Activated CD8-positive, alpha-beta memory T cell treated with anti-CD3 and anti-CD28 coated beads for 1 hour (primary cell): Measurements from ENCODE around the gene CBFA2T3.
"Not testable (repeated sequence)": the region's sequence is repeated elsewhere in the genome, so short reads cannot be mapped to it uniquely, and the experiment has no call there.

ENCODE experiments used
- DNase-seq, 2 donors: peaks; one replicate each; pipeline ENCODE4 v3.0.0-alpha.2; 2020; ENCODE audit warnings: low read depth in 1 of 2; ENCODE audit errors: extremely low read depth in 1 of 2

The CBFA2T3 gene

DNA sequence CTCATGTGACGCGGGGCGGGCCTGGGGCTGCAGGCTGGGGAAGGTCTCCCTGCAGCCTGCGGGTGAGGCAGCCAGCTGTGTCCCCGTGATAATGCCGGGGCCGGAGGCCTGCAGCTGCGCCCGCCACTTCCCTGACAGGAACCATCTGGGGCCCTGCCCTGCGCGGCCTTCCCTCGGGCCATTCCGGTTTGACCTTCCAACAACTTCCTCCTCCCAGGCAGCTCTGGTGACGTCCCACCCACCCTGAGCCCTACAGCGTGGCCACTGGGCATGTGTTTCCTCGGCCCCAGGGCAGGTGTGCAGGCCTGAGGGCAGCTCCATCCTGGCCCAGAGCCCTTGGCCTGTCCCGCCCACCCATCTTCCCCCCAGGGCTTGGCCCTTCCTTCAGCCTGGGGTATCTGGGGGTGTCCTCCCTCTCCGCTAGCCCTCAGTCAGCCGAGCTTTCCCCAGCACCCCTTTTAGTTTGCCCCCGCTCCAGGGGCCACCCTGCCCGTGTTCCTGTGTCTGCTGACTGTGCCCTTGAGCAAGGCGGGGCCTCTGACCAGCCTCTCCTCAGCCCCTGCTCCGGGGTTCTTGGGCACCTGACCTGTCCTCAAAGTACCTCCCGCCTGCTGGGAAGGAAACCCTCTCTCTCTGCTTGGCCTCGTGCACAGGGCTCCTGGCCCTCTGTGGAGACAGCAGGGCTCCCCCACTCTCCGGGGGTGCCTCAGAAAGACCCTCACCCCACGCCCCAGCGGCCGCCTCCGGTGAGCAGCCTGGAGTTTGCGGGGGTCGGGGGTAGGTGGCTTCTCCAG, at the start of gene CBFA2T3:
Gene CBFA2T3 (minus strand): TSS at position 190 of the 794 bp plus-strand sequence. CDS start 400 bp downstream, outside the sequence.
- no peak for DNase-seq

DNA sequence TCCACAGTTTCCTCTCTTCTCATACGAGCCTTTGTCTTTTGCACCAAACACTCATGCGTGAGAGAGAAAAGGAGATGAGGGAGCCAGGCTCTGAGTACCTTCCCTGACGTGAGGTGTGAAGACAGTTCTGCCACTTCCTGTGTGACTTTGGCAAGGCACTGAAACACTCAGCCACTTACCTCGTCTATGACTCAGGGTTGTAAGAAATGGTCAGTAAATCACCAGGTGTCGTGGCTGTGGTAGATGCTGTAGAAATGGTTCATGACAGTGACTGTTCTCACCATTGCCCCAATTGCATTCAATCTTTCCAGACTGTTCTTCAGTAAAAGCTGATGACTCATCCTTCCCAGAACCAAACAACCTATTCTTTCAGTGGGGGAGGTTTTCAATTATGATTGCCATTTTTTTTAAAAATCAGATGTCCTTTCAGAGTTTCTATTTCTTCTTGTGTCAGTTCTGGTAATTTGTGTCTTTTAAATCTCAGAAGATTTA, 49.2 kb upstream of the CBFA2T3 start:
- no peak for DNase-seq

DNA sequence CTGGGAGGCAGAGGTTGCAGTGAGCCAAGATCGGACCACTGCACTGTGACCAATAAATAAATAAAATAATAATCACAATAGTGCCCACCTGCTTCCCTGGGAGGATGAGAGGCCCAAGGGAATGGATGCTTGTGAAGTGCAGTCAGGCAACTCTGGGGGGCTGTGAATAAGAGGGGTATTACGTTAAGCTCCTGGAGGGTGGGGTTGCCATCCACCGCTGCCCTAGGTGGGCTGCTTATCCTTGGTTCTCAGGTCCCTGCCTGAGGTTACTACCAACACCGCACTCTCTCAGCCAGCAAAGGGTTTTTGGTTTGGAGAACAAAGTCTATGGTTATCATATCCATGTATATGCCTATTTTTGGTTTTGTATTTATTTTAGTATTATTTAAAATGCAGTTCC, 48.6 kb upstream of the CBFA2T3 start:
- no peak for DNase-seq

DNA sequence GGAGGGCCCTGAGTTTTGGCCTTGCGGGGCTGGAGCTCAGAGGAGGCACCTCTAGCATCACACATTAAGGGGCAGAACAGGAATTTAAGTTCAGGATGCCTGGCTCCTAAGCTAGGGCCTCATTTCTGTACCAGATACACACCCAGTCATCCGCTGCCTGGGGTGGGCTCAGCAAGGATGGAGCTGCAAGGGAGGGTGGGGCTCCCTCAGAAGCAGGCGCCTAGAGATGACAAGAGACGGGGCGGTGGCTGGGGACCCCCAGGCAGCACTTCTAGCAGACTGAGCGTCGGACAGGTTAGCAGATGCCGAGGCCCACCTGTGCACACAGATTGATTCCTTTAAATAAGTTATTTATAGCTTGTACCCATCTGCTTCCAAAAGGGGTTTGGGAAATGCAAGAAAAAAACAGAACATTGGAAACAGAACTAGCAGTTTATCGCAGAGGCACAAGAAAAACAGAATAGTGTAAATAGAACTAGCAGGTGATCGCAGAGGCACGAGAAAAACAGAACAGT, 47.6 kb upstream of the CBFA2T3 start:
- no peak for DNase-seq

DNA sequence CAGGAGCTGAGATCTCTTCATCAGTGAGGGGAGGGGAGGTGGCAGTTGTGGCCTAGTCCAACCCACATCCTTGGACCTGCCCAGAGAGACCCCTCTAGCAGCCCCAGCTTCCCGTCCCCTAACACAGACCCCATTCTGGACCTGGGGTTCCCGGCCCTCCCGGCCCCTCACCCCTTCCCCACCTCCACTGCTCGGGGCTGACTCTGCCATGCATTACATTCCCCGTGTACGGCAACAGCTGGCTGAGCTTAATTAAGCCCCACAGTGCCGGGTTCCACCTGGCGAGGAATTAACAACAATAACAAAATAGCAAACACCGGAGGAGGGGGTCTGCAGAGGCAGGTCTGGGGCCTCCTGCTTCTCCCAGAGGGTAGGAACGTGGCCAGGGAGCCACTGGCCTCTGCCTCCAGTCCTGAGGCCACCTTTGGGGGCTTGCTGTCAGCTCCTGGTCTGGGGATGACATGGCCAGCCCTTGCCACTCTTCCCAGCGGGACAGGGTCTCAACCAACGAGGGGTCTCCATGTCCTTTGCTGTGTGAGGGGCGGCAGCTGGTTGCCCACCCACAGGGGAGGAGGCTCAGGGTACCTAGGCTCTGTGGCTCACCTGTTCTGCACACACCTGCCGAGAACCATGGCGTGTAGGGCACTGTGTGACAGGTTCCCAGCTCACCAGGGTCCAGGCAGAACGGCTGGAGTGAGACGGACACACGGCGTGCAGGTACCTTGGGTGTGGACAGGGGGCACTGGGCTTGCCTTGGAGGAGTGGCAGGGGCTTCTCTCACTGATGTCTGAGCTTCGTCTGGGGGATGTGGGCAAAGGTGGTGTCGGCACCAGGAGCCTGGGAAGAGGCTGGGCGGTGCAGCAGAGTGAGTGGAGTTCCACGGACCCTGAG, 46.9 kb upstream of the CBFA2T3 start:
- DNase-seq, result no peak

DNA sequence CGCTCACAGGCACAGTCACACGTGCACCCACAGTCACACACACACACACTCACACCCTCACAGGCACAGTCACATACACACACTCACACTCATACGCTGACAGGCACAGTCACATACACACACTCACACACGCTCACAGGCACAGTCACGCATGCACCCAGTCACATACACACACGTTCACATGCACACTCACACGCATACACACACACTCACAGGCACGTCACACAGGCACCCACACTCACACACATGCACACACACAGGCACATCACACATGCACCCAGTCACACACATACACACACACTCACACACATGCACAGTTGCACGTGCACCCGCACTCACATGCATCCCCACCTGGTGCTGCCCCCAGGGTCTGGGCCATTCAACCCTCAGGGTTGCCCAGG, 46.1 kb upstream of the CBFA2T3 start:
- DNase-seq, result no peak

DNA sequence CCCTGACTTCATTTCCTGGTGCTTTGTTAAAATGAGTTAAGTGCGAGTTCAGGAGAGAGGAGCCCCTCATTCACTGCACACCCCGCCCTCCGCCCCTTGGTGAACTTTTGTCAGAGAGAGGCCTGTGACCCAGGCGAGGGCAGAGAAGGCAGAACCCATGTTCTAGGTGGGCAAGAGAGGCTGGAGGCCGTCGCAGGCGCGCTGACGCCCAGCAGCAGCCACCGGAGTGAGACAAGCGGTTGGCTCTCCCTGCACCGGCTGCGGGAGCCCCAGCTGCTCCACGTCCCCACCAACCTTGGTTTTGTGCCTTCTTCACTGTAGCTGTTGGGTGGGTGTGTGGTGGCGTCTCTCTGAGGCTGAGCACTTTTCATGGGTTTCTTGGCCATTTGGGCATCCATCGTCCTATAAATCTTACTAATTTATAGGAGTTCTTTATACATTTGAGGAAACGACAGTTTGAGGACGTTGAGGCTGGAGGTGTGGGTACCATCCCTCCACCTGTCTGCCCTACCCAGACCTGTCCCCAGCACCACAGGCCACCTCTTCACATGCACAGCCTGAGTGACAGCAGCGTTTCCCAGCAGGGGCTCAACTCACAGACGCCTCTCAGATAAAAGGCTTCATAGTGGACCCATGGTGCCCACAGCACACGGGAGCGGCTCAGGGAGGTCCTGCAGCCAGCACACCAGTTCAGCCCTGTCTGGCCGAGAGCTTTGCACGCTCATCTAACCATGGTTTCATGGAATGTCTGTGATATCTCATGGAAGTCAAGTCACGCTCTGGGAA, 45.2 kb upstream of the CBFA2T3 start:
- DNase-seq, result no peak

DNA sequence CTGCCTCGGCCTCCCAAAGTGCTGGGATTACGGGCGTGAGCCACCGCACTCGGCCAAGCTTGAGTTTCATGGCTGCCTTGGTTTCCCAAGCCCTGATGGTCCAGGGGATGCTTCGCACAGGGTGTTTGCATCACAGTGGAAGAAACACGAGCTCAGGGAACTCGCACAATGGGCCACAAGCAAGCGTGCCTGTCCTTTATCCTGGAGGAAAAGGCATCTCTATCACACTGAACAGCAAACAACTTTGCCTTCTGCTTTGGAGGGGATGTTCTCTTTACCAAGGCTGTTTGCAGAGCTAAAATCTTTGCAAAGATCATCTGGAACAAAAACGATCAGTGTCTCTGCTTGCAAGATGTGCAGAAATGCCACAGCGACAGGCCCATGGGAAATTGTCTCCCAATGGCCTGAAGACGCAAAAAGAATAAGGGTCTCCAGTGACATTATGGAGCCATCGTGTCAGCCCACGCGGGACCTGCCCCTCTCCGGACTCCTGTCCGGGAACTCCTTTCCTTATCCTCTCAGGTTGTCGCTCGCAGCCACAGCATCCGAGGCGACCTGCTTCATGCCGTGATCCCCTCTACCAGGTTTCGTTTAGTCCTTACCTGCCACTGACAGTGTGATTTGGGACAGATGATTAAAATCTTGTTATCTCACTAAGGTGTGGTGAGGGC, 44.1 kb upstream of the CBFA2T3 start:
- DNase-seq, result no peak

DNA sequence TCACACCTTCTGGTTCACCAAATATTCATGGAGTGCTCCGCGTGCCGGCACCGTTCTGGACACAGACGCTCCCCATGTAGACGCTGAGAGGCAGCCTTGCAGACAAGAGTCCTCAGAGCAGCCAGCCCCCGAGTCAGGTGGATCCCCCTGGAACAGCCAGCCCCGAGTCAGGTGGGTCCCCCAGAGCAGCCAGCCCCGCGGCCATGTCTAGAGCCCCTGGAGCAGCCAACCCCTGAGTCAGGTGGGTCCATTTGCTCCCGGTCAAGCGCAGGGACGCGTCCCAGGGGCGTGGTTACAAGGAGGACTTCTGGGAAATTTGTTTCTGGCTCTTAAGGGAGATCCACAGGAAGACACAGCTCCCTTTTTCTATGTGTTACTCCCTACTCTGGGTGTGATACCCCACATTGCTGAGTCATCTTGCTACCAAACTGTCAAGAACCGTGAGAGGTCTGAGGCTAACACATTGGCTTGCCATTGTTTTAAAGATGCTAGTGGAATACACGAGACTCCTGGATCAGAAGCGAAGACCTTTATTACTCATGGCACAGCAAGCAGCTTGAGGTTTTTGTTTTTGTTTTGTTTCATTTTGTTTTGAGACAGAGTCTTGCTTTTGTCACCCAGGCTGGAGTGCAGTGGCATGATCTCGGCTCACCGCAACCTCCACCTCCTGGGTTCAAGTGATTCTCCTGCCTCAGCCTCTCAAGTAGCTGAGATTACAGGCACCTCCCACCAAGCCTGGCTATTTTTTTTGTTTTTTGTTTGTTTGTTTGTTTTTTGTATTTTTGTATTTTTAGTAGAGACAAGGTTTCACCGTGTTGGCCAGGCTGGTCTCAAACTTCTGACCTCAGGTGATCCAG, 43.3 kb upstream of the CBFA2T3 start:
- DNase-seq, result no peak

DNA sequence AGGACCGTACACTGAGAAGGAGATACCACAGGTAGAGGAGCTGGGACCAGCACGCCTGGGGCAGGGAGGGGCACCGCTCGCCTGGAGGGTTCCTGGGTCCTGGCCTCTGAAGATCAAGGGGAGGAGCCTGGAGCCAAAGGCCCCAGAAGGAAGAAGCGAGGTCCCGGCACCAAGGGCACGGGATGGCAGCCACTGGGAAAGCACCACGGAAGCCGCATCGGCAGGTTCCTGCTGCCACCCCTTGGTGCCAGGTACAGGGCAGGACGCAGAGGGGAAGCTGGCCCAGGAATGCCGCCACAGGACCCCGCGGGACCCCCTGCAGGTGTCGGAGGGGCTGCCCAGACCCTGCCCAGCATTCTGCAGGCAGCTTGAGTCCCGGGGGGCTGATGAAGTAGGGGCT, 42.5 kb upstream of the CBFA2T3 start:
- no peak for DNase-seq

DNA sequence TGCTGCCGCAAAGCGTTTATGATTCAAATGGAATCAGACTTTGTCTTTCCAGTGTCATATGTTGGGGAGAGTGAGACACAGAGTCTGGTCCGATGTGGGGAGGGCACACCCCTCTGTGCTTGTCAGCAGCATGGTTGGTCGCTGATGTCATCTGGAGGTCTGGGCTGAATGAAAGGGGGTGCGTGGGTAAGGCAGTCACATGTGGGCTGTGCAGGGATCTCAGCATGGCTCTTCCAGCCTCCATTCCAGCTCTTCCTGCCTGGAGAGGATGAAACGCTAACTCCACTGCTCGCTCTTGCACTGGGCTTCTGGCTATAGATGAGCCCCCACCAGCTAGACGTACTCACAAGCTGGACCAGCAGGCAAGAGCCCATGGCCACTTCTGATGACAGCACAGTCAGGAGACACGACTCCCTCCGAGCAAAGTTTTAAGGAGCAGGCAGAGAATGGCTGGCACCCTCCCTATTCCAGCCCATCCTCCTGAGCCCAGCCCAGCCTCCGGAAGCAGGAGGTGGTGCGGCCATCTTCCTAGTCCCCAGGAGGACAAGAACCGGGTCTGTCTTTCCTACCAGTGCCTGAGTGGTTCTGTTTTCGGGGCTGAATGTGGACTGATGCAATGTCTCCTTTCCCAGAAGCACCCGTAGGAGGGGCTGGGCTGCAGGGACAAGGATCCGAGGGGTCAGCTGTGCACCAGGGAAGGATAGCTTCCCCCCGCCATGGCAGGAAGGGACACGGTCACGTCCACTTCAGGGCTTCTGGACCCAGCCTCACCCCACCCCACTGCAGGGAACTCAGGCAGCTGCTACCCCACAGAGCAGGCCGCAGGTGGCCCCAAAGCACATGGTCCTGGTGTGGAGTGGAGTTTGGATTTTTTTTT, 41.5 kb upstream of the CBFA2T3 start:
- DNase-seq, result no peak

DNA sequence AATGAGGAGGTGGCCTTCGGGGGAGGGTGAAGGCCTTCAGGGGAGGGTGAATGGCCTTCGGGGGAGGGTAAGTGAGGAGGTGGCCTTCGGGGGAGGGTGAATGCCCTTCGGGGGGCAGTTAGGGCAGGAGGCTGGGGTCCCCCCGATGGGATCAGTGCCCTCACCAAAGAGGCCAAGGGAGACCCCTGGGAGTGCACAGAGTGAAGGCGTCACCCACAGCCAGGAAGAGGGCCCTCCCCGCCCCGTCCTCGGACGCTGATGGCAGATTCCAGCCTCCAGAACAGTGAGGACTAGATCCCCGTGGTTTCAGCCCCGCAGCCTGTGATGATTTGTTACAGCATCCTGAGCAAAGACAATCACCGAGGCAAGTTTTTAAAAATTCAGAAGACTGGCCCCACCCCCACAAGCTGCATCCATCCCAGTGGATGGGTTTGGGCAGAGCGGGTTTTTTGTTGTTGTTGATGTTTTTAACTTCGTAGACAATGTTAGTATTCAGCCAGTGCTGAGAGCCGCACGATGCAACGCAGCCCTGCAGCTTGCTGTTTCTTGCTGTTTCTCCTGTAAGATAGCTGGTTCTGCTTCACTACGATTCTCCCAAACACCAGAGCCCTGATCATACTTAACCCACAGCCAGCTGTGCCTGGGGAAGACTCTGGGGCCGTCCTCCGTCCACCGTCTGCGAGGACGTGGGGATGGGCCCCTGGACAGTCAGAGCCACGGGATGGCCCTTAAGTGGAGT, 40.7 kb upstream of the CBFA2T3 start:
- DNase-seq, result no peak

DNA sequence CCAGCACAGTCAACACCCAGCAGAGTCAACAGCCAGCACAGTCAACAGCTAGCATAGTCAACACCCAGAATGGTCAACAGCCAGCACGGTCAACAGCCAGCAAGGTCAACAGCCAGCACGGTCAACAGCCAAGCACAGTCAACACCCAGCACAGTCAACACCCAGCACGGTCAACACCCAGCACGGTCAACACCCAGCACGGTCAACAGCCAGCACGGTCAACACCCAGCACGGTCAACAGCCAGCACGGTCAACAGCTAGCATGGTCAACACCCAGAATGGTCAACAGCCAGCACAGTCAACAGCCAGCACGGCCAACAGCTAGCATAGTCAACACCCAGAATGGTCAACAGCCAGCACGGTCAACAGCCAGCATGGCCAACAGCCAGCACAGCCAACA, 39.6 kb upstream of the CBFA2T3 start:
- not testable (repeated sequence) for DNase-seq

DNA sequence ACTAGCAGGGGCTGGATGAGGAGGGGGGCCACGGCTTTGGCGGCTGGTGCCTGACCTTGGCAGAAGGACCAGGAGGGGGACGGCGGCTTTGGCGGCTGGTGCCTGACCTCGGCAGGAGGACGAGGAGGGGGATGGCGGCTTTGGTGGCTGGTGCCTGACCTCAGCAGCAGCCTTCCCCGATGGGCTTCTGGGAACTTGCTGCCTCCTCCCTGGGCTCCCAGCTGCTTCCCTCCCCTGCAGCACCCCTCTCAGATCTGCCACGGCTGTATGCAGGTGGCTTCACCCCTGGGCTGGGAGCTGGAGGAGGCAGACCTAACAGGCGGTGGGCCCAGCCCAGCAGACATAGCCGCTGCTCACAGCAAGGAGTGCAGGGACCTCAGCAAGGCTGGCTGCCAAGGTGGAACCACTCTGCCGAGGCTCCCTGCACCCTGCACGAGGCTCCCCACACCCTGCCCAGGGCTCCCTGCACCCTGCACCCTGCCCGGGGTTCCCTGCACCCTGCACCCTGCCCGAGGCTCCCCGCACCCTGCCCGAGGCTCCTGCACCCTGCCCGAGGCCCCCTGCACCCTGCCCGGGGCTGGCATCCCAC, 38.4 kb upstream of the CBFA2T3 start:
- DNase-seq, result no peak

DNA sequence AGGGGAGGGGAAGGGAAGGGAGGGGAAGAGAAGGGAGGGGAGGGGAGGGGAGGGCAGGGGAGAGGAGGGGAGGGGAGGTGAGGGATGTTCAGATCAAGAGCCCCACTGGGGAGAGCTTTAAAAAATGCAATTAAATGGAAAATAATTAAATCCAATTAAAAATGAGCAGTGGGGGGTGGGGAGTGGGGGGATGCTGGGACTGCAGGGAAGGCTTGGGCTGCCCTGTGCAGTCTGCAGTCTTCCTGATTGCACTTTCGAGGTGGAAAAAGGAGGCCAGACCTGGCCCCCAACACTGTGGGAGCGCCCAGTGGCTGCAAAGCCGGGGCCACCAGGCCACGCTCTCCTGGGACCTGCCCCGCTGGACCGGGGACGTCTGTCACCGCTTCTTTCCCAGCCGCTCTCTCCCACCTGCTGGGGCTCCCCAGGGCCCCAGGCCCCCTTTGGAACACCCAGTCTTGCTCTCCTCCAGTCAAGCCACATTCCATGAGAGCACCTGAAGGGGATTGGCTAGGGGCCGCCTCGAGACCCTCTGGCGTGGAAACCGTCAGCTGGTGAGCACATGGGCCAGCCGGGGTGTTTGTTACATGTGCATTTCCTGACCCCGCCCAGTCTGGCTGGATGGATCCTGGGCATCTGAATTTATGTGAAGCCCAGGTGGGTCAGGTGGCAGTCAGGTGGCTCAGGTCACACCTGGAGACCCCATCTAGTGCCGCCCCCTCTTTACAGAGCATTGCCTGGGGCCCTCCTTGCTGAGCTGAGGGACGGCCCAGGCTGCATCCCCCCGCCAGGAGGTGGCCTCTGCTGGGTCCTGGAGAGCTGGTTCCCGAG, 37.6 kb upstream of the CBFA2T3 start:
- DNase-seq, result no peak

DNA sequence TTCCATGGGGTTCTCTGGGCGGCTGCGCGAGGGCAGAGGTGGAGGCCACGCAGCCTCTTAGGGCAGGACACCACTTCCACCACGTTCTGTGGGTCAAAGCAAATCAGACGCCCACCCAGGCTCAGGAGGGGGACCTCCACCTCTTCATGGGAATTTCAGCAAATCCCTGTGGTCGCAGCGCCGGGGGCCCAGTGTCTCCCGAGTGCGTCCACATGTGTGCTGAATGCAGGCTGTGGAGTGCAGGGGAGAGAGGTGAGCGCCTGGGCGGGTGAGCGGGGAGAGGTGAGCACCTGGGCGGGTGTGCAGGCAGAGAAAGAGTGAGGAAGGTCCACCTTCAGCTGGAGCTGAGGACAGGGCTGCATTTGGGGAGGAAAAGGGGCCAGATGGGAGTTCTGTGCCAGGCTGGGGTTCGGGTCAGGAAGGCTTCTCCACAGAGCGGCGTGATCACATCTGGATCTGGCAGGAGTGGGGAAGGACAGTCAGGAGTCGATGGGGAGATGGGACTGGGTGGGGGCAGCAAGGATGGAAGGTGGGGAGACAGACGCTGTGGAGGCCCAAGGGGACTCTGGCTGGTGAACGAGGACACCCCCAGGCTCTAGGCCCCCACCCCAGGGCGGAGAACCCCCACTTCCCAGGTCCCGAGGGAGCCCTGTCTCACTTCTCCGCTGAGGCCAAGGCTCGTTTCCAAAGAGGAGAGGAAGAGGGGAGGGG, 36.8 kb upstream of the CBFA2T3 start:
- no peak for DNase-seq
